Activated T-cell treated with anti-CD3 and anti-CD28 coated beads, Interleukin-2, amount 50 U/mL, for 4 hours (primary cell): Measurements from ENCODE around the gene AGBL3. TPM values are rescaled to one million over a fixed set of nuclear protein-coding genes. Genes with fewer than 3 reads are reported as not detected.
"Not testable (repeated sequence)": the region's sequence is repeated elsewhere in the genome, so short reads cannot be mapped to it uniquely, and the experiment has no call there.

Source experiments
- ATAC-seq, 2 donors: fragments of 200-7000 bp; cut with Tn5 transposase; one replicate each; pipeline ENCODE4 v1.10.0; 2021
- DNase-seq: peaks from one replicate; pipeline ENCODE4 v3.0.0-alpha.2; 2020
- H3K27me3 Mint-ChIP-seq: one replicate; pipeline ENCODE4 v1.8.0; 2021; ENCODE audit warnings: low read depth, mixed read lengths
- H3K36me3 Mint-ChIP-seq: one replicate; pipeline ENCODE4 v1.8.0; 2022; ENCODE audit warnings: mixed read lengths; ENCODE audit not compliant: insufficient read depth
- H3K4me1 Mint-ChIP-seq: one replicate; pipeline ENCODE4 v1.8.0; 2021; ENCODE audit warnings: low read depth, mixed read lengths
- H3K4me3 Mint-ChIP-seq: one replicate; pipeline ENCODE4 v1.8.0; 2021; ENCODE audit warnings: mild to moderate bottlenecking, moderate library complexity, mixed read lengths
- H3K9me3 Mint-ChIP-seq: one replicate; pipeline ENCODE4 v1.8.0; 2021; ENCODE audit warnings: mixed read lengths
- total RNA-seq, 3 donors: library from RNA; stranded (reverse); gene quantifications; one replicate each; pipeline ENCODE4 v1.2.1, GENCODE V29; 2021

Gene AGBL3
- total RNA-seq, 3 donors from 2014 or later: 1.2 to 2.7 (median 2.1) TPM

- H3K4me1 Mint-ChIP-seq: peaks cover 16% of the 10 kb centered on the region
- H3K36me3 Mint-ChIP-seq: no peaks in the 10 kb centered on the region
- H3K4me3 Mint-ChIP-seq: no peak overlapping the region
- ATAC-seq (no peak), DNase-seq (no peak)
- H3K9me3 Mint-ChIP-seq: no peaks in the 10 kb centered on the region
- no peaks in the 10 kb centered on the region for H3K27me3 Mint-ChIP-seq
These were observed 37.6 kb upstream of the AGBL3 start for GRCh38 chr7:134948736-134949135.

- H3K4me3 Mint-ChIP-seq: no peak overlapping the region
- H3K27me3 Mint-ChIP-seq: no peaks in the 10 kb centered on the region
- H3K9me3 Mint-ChIP-seq: no peaks in the 10 kb centered on the region
- ATAC-seq (no peak), DNase-seq (no peak)
- peaks cover 16% of the 10 kb centered on the region for H3K4me1 Mint-ChIP-seq
- H3K36me3 Mint-ChIP-seq: no peaks in the 10 kb centered on the region
These were observed 37.1 kb upstream of the AGBL3 start for GRCh38 chr7:134949171-134949570.

GRCh38 chr7:134954197-134955082, 31.9 kb upstream of the AGBL3 start:
- ATAC-seq: no peak
- Mint-ChIP-seq H3K36me3 (no peaks in the 10 kb centered on the region), H3K27me3 (no peaks in the 10 kb centered on the region), H3K4me3 (no peak overlapping the region), H3K4me1 (no peaks in the 10 kb centered on the region), H3K9me3 (no peaks in the 10 kb centered on the region)
- DNase-seq: no peak

GRCh38 chr7:134957005-134957404, 29.3 kb upstream of the AGBL3 start:
- H3K9me3 Mint-ChIP-seq: no peaks in the 10 kb centered on the region
- H3K4me1 Mint-ChIP-seq: no peaks in the 10 kb centered on the region
- DNase-seq (no peak), ATAC-seq (no peak)
- peaks cover 3% of the 10 kb centered on the region for H3K27me3 Mint-ChIP-seq
- no peaks in the 10 kb centered on the region for H3K36me3 Mint-ChIP-seq
- H3K4me3 Mint-ChIP-seq: no peak overlapping the region

- Mint-ChIP-seq H3K36me3 (no peaks in the 10 kb centered on the region), H3K9me3 (no peaks in the 10 kb centered on the region), H3K4me1 (no peaks in the 10 kb centered on the region), H3K27me3 (peaks cover 6% of the 10 kb centered on the region), H3K4me3 (no peak overlapping the region)
- no peak for ATAC-seq
- no peak for DNase-seq
These were observed 26.5 kb upstream of the AGBL3 start for GRCh38 chr7:134959810-134960209.

GRCh38 chr7:134962270-134962780, 24.0 kb upstream of the AGBL3 start:
- Mint-ChIP-seq H3K4me3 (no peak overlapping the region), H3K4me1 (no peaks in the 10 kb centered on the region), H3K9me3 (no peaks in the 10 kb centered on the region), H3K36me3 (no peaks in the 10 kb centered on the region), H3K27me3 (peaks cover 6% of the 10 kb centered on the region)
- DNase-seq (no peak), ATAC-seq (no peak)

GRCh38 chr7:134963036-134963435, 23.3 kb upstream of the AGBL3 start:
- peaks cover 8% of the 10 kb centered on the region for H3K27me3 Mint-ChIP-seq
- no peak overlapping the region for H3K4me3 Mint-ChIP-seq
- H3K9me3 Mint-ChIP-seq: no peaks in the 10 kb centered on the region
- H3K36me3 Mint-ChIP-seq: no peaks in the 10 kb centered on the region
- ATAC-seq (no peak), DNase-seq (no peak)
- H3K4me1 Mint-ChIP-seq: peaks cover 2% of the 10 kb centered on the region

- peaks cover 2% of the 10 kb centered on the region for H3K4me1 Mint-ChIP-seq
- no peaks in the 10 kb centered on the region for H3K9me3 Mint-ChIP-seq
- peaks cover 5% of the 10 kb centered on the region for H3K27me3 Mint-ChIP-seq
- H3K36me3 Mint-ChIP-seq: no peaks in the 10 kb centered on the region
- no peak for ATAC-seq
- H3K4me3 Mint-ChIP-seq: no peak overlapping the region
- DNase-seq: no peak
These were observed 19.6 kb upstream of the AGBL3 start for GRCh38 chr7:134966691-134967090.

GRCh38 chr7:134968110-134968509, 18.2 kb upstream of the AGBL3 start:
- H3K4me3 Mint-ChIP-seq: no peak overlapping the region
- peaks cover 5% of the 10 kb centered on the region for H3K27me3 Mint-ChIP-seq
- H3K4me1 Mint-ChIP-seq: peaks cover 2% of the 10 kb centered on the region
- H3K36me3 Mint-ChIP-seq: no peaks in the 10 kb centered on the region
- no peak for DNase-seq
- no peak for ATAC-seq
- no peaks in the 10 kb centered on the region for H3K9me3 Mint-ChIP-seq

GRCh38 chr7:134981645-134982044, 4.7 kb upstream of the AGBL3 start:
- not testable (repeated sequence) for DNase-seq, H3K4me3 Mint-ChIP-seq, ATAC-seq, H3K27me3 Mint-ChIP-seq, H3K9me3 Mint-ChIP-seq, H3K36me3 Mint-ChIP-seq
- H3K4me1 Mint-ChIP-seq: peaks cover 13% of the 10 kb centered on the region

- Mint-ChIP-seq H3K4me3 (peak overlapping the region; percentile 96), H3K9me3 (no peaks in the 10 kb centered on the region), H3K27me3 (no peaks in the 10 kb centered on the region), H3K36me3 (peaks cover 10% of the 10 kb centered on the region), H3K4me1 (peaks cover 37% of the 10 kb centered on the region)
- DNase-seq: no peak
- peak; percentile 67 to 70 for ATAC-seq
These were observed 380 bp upstream of the AGBL3 start for GRCh38 chr7:134985894-134986362.

- DNase-seq: no peak
- H3K4me1 Mint-ChIP-seq: peaks cover 58% of the 10 kb centered on the region
- ATAC-seq: no peak
- H3K4me3 Mint-ChIP-seq: no peak overlapping the region
- no peaks in the 10 kb centered on the region for H3K9me3 Mint-ChIP-seq
- H3K27me3 Mint-ChIP-seq: no peaks in the 10 kb centered on the region
- peaks cover 12% of the 10 kb centered on the region for H3K36me3 Mint-ChIP-seq
These were observed 1.9 kb downstream of the AGBL3 start for GRCh38 chr7:134988161-134988560.

GRCh38 chr7:134991469-134992339, 5.4 kb downstream of the AGBL3 start:
- Mint-ChIP-seq H3K9me3 (no peaks in the 10 kb centered on the region), H3K4me1 (peaks cover 76% of the 10 kb centered on the region), H3K4me3 (no peak overlapping the region), H3K36me3 (peaks cover 19% of the 10 kb centered on the region), H3K27me3 (no peaks in the 10 kb centered on the region)
- no peak for DNase-seq
- ATAC-seq: no peak

- Mint-ChIP-seq H3K36me3 (peaks cover 19% of the 10 kb centered on the region), H3K9me3 (no peaks in the 10 kb centered on the region), H3K4me3 (no peak overlapping the region), H3K4me1 (peaks cover 75% of the 10 kb centered on the region), H3K27me3 (no peaks in the 10 kb centered on the region)
- ATAC-seq (peak; percentile 79 to 85), DNase-seq (no peak)
These were observed 6.4 kb downstream of the AGBL3 start for GRCh38 chr7:134992626-134993179.
